ENCODE results near the gene GPRC5C. TPM values are rescaled to one million over a fixed set of nuclear protein-coding genes. Genes with fewer than 3 reads are reported as not detected.

The GPRC5C gene
- total and polyA plus RNA-seq, 2 of the 13 experiments (the other 11 are each of a cell fraction or from before 2014, with no cell fraction given): 85.6 to 300 TPM

- TF ChIP-seq ZBED4 (CRISPR knock-in tag; IDR thresholded peaks at IDR 0.05; ENCODE audit: borderline replicate concordance): peak; percentile 22; the same call in 1 of the 2 replicates
- TF ChIP-seq SALL2 (CRISPR knock-in tag; IDR thresholded peaks at IDR 0.05): peak; percentile 64; the same call in 1 of the 2 replicates
- peak; percentile 42 for TF ChIP-seq ZNF263 (CRISPR knock-in tag; IDR thresholded peaks at IDR 0.05)
- no peak for TF ChIP-seq MXD4 (CRISPR knock-in tag; IDR thresholded peaks at IDR 0.05)
- TF ChIP-seq THAP11 (CRISPR knock-in tag; IDR thresholded peaks at IDR 0.05): peak; percentile 48; the same call in 1 of the 2 replicates
- TF ChIP-seq ZNF382 (CRISPR knock-in tag; IDR thresholded peaks at IDR 0.05; ENCODE audit: borderline replicate concordance): no peak
- TF ChIP-seq ARNTL (CRISPR knock-in tag; IDR thresholded peaks at IDR 0.05): 0 out of 2 replicates have a peak, but pooled peaks have one; percentile 23
- TF ChIP-seq BHLHE40 (IDR thresholded peaks at IDR 0.05; ENCODE audit: low read length): no peak
- peak; percentile 7; the same call in 1 of the 2 replicates for TF ChIP-seq RFX1 (IDR thresholded peaks at IDR 0.05)
- no peak for TF ChIP-seq TCF7L2 (IDR thresholded peaks at IDR 0.05; ENCODE audit: low read depth, low read length)
- no peak for TF ChIP-seq ZFP37 (CRISPR knock-in tag; IDR thresholded peaks at IDR 0.05; ENCODE audit: borderline replicate concordance)
- no peak for TF ChIP-seq ZSCAN9 (CRISPR knock-in tag; IDR thresholded peaks at IDR 0.05; ENCODE audit: borderline replicate concordance)
- TF ChIP-seq ZNF441 (CRISPR knock-in tag; IDR thresholded peaks at IDR 0.05; ENCODE audit: borderline replicate concordance): 0 out of 2 replicates have a peak, but pooled peaks have one; percentile 47
- 0 out of 2 replicates have a peak, but pooled peaks have one; percentile 57 for TF ChIP-seq ZNF225 (CRISPR knock-in tag; IDR thresholded peaks at IDR 0.05)
- peak; percentile 47 for TF ChIP-seq ZNF18 (CRISPR knock-in tag; IDR thresholded peaks at IDR 0.05; ENCODE audit: insufficient replicate concordance)
- TF ChIP-seq ZNF562 (CRISPR knock-in tag; IDR thresholded peaks at IDR 0.05; ENCODE audit: borderline replicate concordance): no peak
- peak; percentile 71 for TF ChIP-seq CTCF (CRISPR knock-in tag; IDR thresholded peaks at IDR 0.05)
- TF ChIP-seq NFYC (CRISPR knock-in tag; IDR thresholded peaks at IDR 0.05): no peak
- TF ChIP-seq HDAC2 (CRISPR knock-in tag; IDR thresholded peaks at IDR 0.05): 0 out of 2 replicates have a peak, but pooled peaks have one; percentile 27
- peak; percentile 42; the same call in 1 of the 2 replicates for TF ChIP-seq KDM5B (CRISPR knock-in tag; IDR thresholded peaks at IDR 0.05; ENCODE audit: borderline replicate concordance)
- no peak for TF ChIP-seq JARID2 (CRISPR knock-in tag; IDR thresholded peaks at IDR 0.05; ENCODE audit: insufficient replicate concordance)
- 0 out of 2 replicates have a peak, but pooled peaks have one; percentile 26 for TF ChIP-seq KMT2A (CRISPR knock-in tag; IDR thresholded peaks at IDR 0.05)
- no peak for TF ChIP-seq ZNF34 (CRISPR knock-in tag; IDR thresholded peaks at IDR 0.05; ENCODE audit: borderline replicate concordance)
- peak; percentile 38; the same call in 1 of the 2 replicates for TF ChIP-seq FOXK1 (CRISPR knock-in tag; IDR thresholded peaks at IDR 0.05; ENCODE audit: borderline replicate concordance, low read depth)
Observed at GRCh38 chr17:74433421-74434121, 1.7 kb downstream of the GPRC5C start (continued).

All from HepG2 (cell line).